ENCODE data around the gene PLA2G4E.

The PLA2G4E gene

GRCh38 chr15:41940441-41940857 is 80.4 kb downstream of the PLA2G4E start:
- Histone ChIP-seq H3K27me3 (ENCODE audit: insufficient read depth, low read length) (no peaks in the 10 kb centered on the region), H3K4me1 (ENCODE audit: control insufficient read depth, insufficient read depth, low read length, unreplicated experiment) (peaks cover 59% of the 10 kb centered on the region), H3K36me3 (ENCODE audit: insufficient read depth, low read length) (peaks cover 8% of the 10 kb centered on the region), H3K27ac (ENCODE audit: low read depth, low read length) (peak overlapping the region; percentile 39), H3K79me2 (ENCODE audit: control insufficient read depth, insufficient read depth, low read length, unreplicated experiment) (peaks cover 10% of the 10 kb centered on the region), H3K4me3 (ENCODE audit: low read depth, low read length) (peak overlapping the region; percentile 0; the same call in 1 of the 2 replicates), H2AFZ (ENCODE audit: low read length, unreplicated experiment) (no peak overlapping the region)

GRCh38 chr15:41939986-41940385 is 80.9 kb downstream of the PLA2G4E start:
- no peak overlapping the region for H3K27ac ChIP-seq (ENCODE audit: low read depth, low read length)
- H3K27me3 ChIP-seq (ENCODE audit: insufficient read depth, low read length) = no peaks in the 10 kb centered on the region
- peaks cover 57% of the 10 kb centered on the region for H3K4me1 ChIP-seq (ENCODE audit: control insufficient read depth, insufficient read depth, low read length, unreplicated experiment)
- H3K36me3 ChIP-seq (ENCODE audit: insufficient read depth, low read length) = peaks cover 8% of the 10 kb centered on the region
- no peak overlapping the region for H3K4me3 ChIP-seq (ENCODE audit: low read depth, low read length)
- H2AFZ ChIP-seq (ENCODE audit: low read length, unreplicated experiment) = no peak overlapping the region
- H3K79me2 ChIP-seq (ENCODE audit: control insufficient read depth, insufficient read depth, low read length, unreplicated experiment) = peaks cover 10% of the 10 kb centered on the region

- H3K27ac ChIP-seq (ENCODE audit: low read depth, low read length) = no peak overlapping the region
- peaks cover 52% of the 10 kb centered on the region for H3K4me1 ChIP-seq (ENCODE audit: control insufficient read depth, insufficient read depth, low read length, unreplicated experiment)
- H2AFZ ChIP-seq (ENCODE audit: low read length, unreplicated experiment) = no peak overlapping the region
- H3K4me3 ChIP-seq (ENCODE audit: low read depth, low read length) = no peak overlapping the region
- H3K36me3 ChIP-seq (ENCODE audit: insufficient read depth, low read length) = peaks cover 8% of the 10 kb centered on the region
- peaks cover 5% of the 10 kb centered on the region for H3K79me2 ChIP-seq (ENCODE audit: control insufficient read depth, insufficient read depth, low read length, unreplicated experiment)
- H3K27me3 ChIP-seq (ENCODE audit: insufficient read depth, low read length) = no peaks in the 10 kb centered on the region
These were observed 83.3 kb downstream of the PLA2G4E start for GRCh38 chr15:41937568-41937923.

GRCh38 chr15:41936649-41937567 is 83.9 kb downstream of the PLA2G4E start:
- H2AFZ ChIP-seq (ENCODE audit: low read length, unreplicated experiment) = no peak overlapping the region
- H3K79me2 ChIP-seq (ENCODE audit: control insufficient read depth, insufficient read depth, low read length, unreplicated experiment) = peaks cover 5% of the 10 kb centered on the region
- no peak overlapping the region for H3K4me3 ChIP-seq (ENCODE audit: low read depth, low read length)
- peaks cover 52% of the 10 kb centered on the region for H3K4me1 ChIP-seq (ENCODE audit: control insufficient read depth, insufficient read depth, low read length, unreplicated experiment)
- H3K27ac ChIP-seq (ENCODE audit: low read depth, low read length) = peak overlapping the region; percentile 72
- peaks cover 12% of the 10 kb centered on the region for H3K36me3 ChIP-seq (ENCODE audit: insufficient read depth, low read length)
- no peaks in the 10 kb centered on the region for H3K27me3 ChIP-seq (ENCODE audit: insufficient read depth, low read length)

- peaks cover 5% of the 10 kb centered on the region for H3K79me2 ChIP-seq (ENCODE audit: control insufficient read depth, insufficient read depth, low read length, unreplicated experiment)
- no peak overlapping the region for H2AFZ ChIP-seq (ENCODE audit: low read length, unreplicated experiment)
- H3K4me1 ChIP-seq (ENCODE audit: control insufficient read depth, insufficient read depth, low read length, unreplicated experiment) = peaks cover 48% of the 10 kb centered on the region
- peaks cover 13% of the 10 kb centered on the region for H3K36me3 ChIP-seq (ENCODE audit: insufficient read depth, low read length)
- no peak overlapping the region; the same call in 1 of the 2 replicates for H3K27ac ChIP-seq (ENCODE audit: low read depth, low read length)
- no peaks in the 10 kb centered on the region for H3K27me3 ChIP-seq (ENCODE audit: insufficient read depth, low read length)
- no peak overlapping the region for H3K4me3 ChIP-seq (ENCODE audit: low read depth, low read length)
These were observed 84.7 kb downstream of the PLA2G4E start for GRCh38 chr15:41936155-41936554.

GRCh38 chr15:41935566-41936020 is 85.2 kb downstream of the PLA2G4E start:
- Histone ChIP-seq H3K36me3 (ENCODE audit: insufficient read depth, low read length) (peaks cover 13% of the 10 kb centered on the region), H3K27me3 (ENCODE audit: insufficient read depth, low read length) (no peaks in the 10 kb centered on the region), H3K27ac (ENCODE audit: low read depth, low read length) (no peak overlapping the region), H3K79me2 (ENCODE audit: control insufficient read depth, insufficient read depth, low read length, unreplicated experiment) (peaks cover 5% of the 10 kb centered on the region), H3K4me1 (ENCODE audit: control insufficient read depth, insufficient read depth, low read length, unreplicated experiment) (peaks cover 47% of the 10 kb centered on the region), H3K4me3 (ENCODE audit: low read depth, low read length) (no peak overlapping the region), H2AFZ (ENCODE audit: low read length, unreplicated experiment) (no peak overlapping the region)

GRCh38 chr15:41934843-41935242 is 86.0 kb downstream of the PLA2G4E start:
- peaks cover 5% of the 10 kb centered on the region for H3K79me2 ChIP-seq (ENCODE audit: control insufficient read depth, insufficient read depth, low read length, unreplicated experiment)
- H2AFZ ChIP-seq (ENCODE audit: low read length, unreplicated experiment) = no peak overlapping the region
- no peak overlapping the region for H3K4me3 ChIP-seq (ENCODE audit: low read depth, low read length)
- H3K4me1 ChIP-seq (ENCODE audit: control insufficient read depth, insufficient read depth, low read length, unreplicated experiment) = peaks cover 47% of the 10 kb centered on the region
- no peak overlapping the region for H3K27ac ChIP-seq (ENCODE audit: low read depth, low read length)
- H3K36me3 ChIP-seq (ENCODE audit: insufficient read depth, low read length) = peaks cover 8% of the 10 kb centered on the region; the same call in 1 of the 2 replicates
- H3K27me3 ChIP-seq (ENCODE audit: insufficient read depth, low read length) = no peaks in the 10 kb centered on the region

- Histone ChIP-seq H2AFZ (ENCODE audit: low read length, unreplicated experiment) (no peak overlapping the region), H3K79me2 (ENCODE audit: control insufficient read depth, insufficient read depth, low read length, unreplicated experiment) (peaks cover 7% of the 10 kb centered on the region), H3K27me3 (ENCODE audit: insufficient read depth, low read length) (no peaks in the 10 kb centered on the region), H3K4me3 (ENCODE audit: low read depth, low read length) (no peak overlapping the region), H3K36me3 (ENCODE audit: insufficient read depth, low read length) (peaks cover 8% of the 10 kb centered on the region; the same call in 1 of the 2 replicates), H3K4me1 (ENCODE audit: control insufficient read depth, insufficient read depth, low read length, unreplicated experiment) (peaks cover 52% of the 10 kb centered on the region), H3K27ac (ENCODE audit: low read depth, low read length) (no peak overlapping the region)
These were observed 87.1 kb downstream of the PLA2G4E start for GRCh38 chr15:41933771-41934170.

GRCh38 chr15:41933326-41933725 is 87.5 kb downstream of the PLA2G4E start:
- no peak overlapping the region for H2AFZ ChIP-seq (ENCODE audit: low read length, unreplicated experiment)
- peaks cover 52% of the 10 kb centered on the region for H3K4me1 ChIP-seq (ENCODE audit: control insufficient read depth, insufficient read depth, low read length, unreplicated experiment)
- H3K4me3 ChIP-seq (ENCODE audit: low read depth, low read length) = no peak overlapping the region
- no peak overlapping the region for H3K27ac ChIP-seq (ENCODE audit: low read depth, low read length)
- no peaks in the 10 kb centered on the region; the same call in 1 of the 2 replicates for H3K27me3 ChIP-seq (ENCODE audit: insufficient read depth, low read length)
- H3K36me3 ChIP-seq (ENCODE audit: insufficient read depth, low read length) = peaks cover 8% of the 10 kb centered on the region; the same call in 1 of the 2 replicates
- H3K79me2 ChIP-seq (ENCODE audit: control insufficient read depth, insufficient read depth, low read length, unreplicated experiment) = peaks cover 8% of the 10 kb centered on the region

- no peak overlapping the region for H2AFZ ChIP-seq (ENCODE audit: low read length, unreplicated experiment)
- H3K4me3 ChIP-seq (ENCODE audit: low read depth, low read length) = no peak overlapping the region
- H3K36me3 ChIP-seq (ENCODE audit: insufficient read depth, low read length) = peaks cover 8% of the 10 kb centered on the region; the same call in 1 of the 2 replicates
- no peak overlapping the region for H3K27ac ChIP-seq (ENCODE audit: low read depth, low read length)
- H3K79me2 ChIP-seq (ENCODE audit: control insufficient read depth, insufficient read depth, low read length, unreplicated experiment) = peaks cover 8% of the 10 kb centered on the region
- peaks cover 52% of the 10 kb centered on the region for H3K4me1 ChIP-seq (ENCODE audit: control insufficient read depth, insufficient read depth, low read length, unreplicated experiment)
- no peaks in the 10 kb centered on the region; the same call in 1 of the 2 replicates for H3K27me3 ChIP-seq (ENCODE audit: insufficient read depth, low read length)
These were observed 88.1 kb downstream of the PLA2G4E start for GRCh38 chr15:41932511-41933289.
